Activated CD4-positive, alpha-beta memory T cell treated with anti-CD3 and anti-CD28 coated beads for 36 hours (primary cell): ENCODE data around the gene CYBC1. TPM values are rescaled to one million over a fixed set of nuclear protein-coding genes. Genes with fewer than 3 reads are reported as not detected.

Experiments used
- CTCF ChIA-PET: fragments of 350-600 bp; sonication (Branson Sonifier 250); formaldehyde crosslinking; loops from one replicate; lab custom pipeline; 2021; ENCODE audit warnings: antibody characterized with exemption, inconsistent platforms; lab: Charles Lee
- POLR2A ChIA-PET: fragments of 350-600 bp; sonication (Branson Sonifier 250); formaldehyde crosslinking; loops from one replicate; lab custom pipeline; 2021; ENCODE audit warnings: antibody characterized with exemption; lab: Charles Lee
- DNase-seq: peaks from one replicate; pipeline ENCODE4 v3.0.0-alpha.2; 2020
- H3K27ac Mint-ChIP-seq: one replicate; pipeline ENCODE4 v1.8.0; 2021; ENCODE audit warnings: mixed read lengths
- H3K27me3 Mint-ChIP-seq: one replicate; pipeline ENCODE4 v1.8.0; 2021; ENCODE audit warnings: mixed read lengths
- H3K36me3 Mint-ChIP-seq: one replicate; pipeline ENCODE4 v1.8.0; 2021; ENCODE audit warnings: mixed read lengths
- H3K4me1 Mint-ChIP-seq: one replicate; pipeline ENCODE4 v1.8.0; 2021; ENCODE audit warnings: low read depth, mixed read lengths
- H3K4me3 Mint-ChIP-seq: one replicate; pipeline ENCODE4 v1.8.0; 2021; ENCODE audit warnings: mild to moderate bottlenecking, mixed read lengths
- H3K9me3 Mint-ChIP-seq: one replicate; pipeline ENCODE4 v1.8.0; 2021; ENCODE audit warnings: mixed read lengths
- intact Hi-C: fragments of 100-400 bp; cut with micrococcal nuclease; formaldehyde crosslinking; loops from one replicate; pipeline ENCODE4 v1.15.1; 2023
- total RNA-seq, 2 experiments: library from RNA; stranded (reverse); gene quantifications; one replicate each; pipeline ENCODE4 v1.2.3, GENCODE V29; 2021

The CYBC1 gene
- total RNA-seq, 2 experiments from 2014 or later, result 333 to 343 TPM

DNA sequence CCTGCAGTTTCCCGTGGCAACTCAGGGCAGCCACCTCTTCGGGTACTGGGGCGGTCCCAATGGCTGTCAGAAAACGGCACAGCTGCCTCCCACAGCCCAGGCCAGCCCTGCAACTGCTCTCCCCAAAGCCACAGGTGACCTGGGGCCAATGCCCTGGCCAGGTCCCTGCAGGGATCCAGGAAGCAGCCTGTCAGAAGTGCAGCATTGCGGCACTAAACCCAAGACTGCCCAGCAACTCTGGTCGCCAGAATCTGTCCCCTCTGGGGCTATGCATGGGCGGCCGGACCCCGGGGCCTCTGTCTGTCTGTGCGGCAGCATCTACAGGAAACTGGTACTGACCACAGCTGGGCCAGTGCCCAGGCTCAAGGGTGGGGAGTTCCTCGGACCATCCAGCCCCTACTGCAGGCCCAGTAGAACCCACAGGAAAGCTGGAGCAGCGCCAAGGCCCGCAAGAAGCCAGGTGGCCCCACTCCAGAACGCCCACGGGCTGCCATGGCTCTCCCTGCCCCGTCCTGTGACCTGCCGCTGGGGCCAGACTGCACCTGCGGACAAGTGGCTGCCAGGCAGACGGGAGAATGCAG, 5.5 kb downstream of the CYBC1 start:
- Mint-ChIP-seq H3K4me1 (peaks cover 26% of the 10 kb centered on the region), H3K36me3 (peaks cover 51% of the 10 kb centered on the region), H3K9me3 (no peaks in the 10 kb centered on the region)

DNA sequence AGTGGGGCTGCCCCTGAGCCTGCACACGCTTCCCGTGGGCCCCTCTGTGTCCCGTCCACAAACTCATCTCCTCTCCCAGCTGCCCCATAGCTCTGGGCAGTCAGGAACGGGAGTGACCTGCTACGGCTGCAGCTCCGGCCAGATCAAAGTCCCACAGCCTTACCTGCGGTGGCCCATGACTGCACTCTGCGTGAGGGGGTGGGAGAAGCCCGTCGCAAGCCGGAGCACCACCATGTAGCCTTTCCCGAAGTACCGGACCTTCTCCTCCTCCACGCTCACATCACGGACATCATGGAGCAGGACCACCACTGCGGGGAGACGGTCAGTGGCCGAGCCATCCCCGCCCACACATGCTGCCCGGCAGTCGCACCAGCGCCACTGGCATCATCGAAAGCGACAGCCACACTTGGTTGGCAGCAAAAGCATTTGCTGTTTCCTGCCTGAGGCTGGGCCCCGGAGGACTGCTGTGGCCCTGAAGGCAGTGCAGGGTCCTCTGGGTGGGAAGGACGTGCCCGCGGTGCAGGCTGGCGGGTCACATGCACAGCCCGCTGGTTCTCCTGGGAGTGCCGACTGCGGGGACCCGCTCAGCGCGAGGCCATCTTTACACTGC, 6.2 kb downstream of the CYBC1 start:
- H3K36me3 Mint-ChIP-seq, result peaks cover 45% of the 10 kb centered on the region
- intact Hi-C loops, result no loop called here
- no peak overlapping the region for H3K4me3 Mint-ChIP-seq
- DNase-seq, result no peak
- peaks cover 26% of the 10 kb centered on the region for H3K4me1 Mint-ChIP-seq
- CTCF ChIA-PET, result no interaction called here
- no peaks in the 10 kb centered on the region for H3K27me3 Mint-ChIP-seq
- H3K9me3 Mint-ChIP-seq, result no peaks in the 10 kb centered on the region
- POLR2A ChIA-PET, result no interaction called here
- no peak overlapping the region for H3K27ac Mint-ChIP-seq

More for the DNA sequence above, 5.5 kb downstream of the CYBC1 start:
- intact Hi-C loops, result no loop called here
- H3K27me3 Mint-ChIP-seq, result no peaks in the 10 kb centered on the region
- no peak overlapping the region for H3K27ac Mint-ChIP-seq
- POLR2A ChIA-PET, result no interaction called here
- no peak for DNase-seq
- CTCF ChIA-PET, result no interaction called here
- no peak overlapping the region for H3K4me3 Mint-ChIP-seq

DNA sequence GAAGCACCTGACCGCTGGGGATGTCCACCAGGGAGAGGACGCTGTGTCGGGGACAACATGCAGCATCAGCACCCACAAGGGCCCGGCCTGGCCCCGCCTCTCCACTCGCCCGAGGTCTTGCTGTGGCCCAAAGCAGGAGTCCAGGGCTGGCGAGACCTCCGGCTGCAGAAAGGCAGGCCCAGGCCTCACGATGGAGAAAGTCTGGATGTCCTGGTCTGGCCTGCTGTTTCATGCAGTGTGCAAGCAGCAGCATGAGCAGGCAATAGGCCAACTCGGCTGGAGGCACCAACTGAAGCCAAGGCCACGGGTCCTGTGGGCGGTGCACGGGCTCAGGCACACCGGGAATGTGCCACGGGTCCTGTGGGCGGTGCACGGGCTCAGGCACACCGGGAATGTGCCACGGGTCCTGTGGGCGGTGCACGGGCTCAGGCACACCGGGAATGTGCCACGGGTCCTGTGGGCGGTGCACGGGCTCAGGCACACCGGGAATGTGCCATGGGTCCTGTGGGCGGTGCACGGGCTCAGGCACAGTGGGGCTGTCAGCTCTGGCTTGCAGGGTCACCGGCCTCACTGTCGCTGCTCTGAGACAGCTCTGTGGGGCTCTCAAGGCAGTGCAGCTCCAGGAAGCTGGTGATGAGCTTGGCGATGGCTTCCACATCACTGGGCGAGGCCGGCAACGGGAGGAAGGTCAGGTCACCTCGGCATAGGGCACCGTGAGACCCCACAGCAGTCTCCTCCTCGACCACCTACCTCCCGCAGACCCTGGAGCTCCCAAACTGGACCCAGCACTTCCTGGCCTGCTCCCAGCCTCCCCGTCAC, 6.9 kb downstream of the CYBC1 start:
- DNase-seq, result no peak
- Mint-ChIP-seq H3K9me3 (no peaks in the 10 kb centered on the region), H3K27ac (no peak overlapping the region), H3K4me3 (no peak overlapping the region), H3K4me1 (peaks cover 26% of the 10 kb centered on the region), H3K27me3 (no peaks in the 10 kb centered on the region), H3K36me3 (peaks cover 38% of the 10 kb centered on the region)
- ChIA-PET CTCF (interaction anchor here (0.6 kb wide), 1 partner anchor 45 kb away, joined by 4 read pairs; no protein-coding TSS in a partner anchor), POLR2A (no interaction called here)
- intact Hi-C loops, result no loop called here

DNA sequence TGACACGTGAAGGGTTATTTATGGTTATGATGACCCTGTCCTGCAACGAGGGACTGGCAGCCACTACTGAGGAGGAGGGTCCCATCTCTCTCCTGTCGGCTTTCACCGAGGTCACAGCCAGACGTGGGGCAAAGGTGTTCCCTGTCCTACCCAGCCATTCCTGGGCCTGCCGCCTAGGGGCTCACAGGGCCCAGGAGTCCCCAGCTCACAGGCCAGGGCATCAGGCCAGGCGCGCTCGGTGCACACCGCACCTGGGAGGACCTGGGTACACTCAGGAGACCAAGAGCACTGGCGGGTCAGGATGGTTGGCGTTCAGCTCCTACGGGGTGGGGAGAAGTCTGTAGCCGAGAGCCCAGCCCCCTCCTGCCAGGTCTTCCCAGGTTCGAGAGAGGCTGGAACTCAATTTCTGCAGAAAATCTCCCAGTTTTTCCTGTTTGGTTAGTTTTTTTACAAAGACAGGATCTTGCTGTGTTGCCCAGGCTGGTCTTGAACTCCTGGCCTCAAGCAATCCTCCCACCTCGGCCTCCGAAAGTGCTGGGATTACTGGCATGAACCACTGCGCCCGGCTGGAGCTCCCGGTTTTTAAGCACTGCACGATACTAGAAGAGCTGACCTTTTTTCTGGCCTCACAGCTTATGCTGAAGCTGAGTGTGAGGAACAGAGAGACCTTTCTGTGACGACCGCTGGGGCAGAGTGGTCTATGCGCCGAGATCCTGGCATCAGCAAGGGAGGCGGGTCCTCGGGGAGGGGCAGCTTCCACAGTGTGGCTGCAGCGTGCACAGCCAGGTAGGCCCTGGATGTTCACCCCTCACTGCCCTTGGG, 7.7 kb downstream of the CYBC1 start:
- no peaks in the 10 kb centered on the region for H3K27me3 Mint-ChIP-seq
- H3K36me3 Mint-ChIP-seq, result peaks cover 37% of the 10 kb centered on the region
- H3K4me3 Mint-ChIP-seq, result no peak overlapping the region
- intact Hi-C loops, result no loop called here
- ChIA-PET POLR2A (no interaction called here), CTCF (interaction anchor here (0.6 kb wide), 1 partner anchor 45 kb away, joined by 4 read pairs; no protein-coding TSS in a partner anchor)
- DNase-seq, result no peak
- H3K27ac Mint-ChIP-seq, result peak overlapping the region; percentile 28
- H3K9me3 Mint-ChIP-seq, result no peaks in the 10 kb centered on the region
- H3K4me1 Mint-ChIP-seq, result peaks cover 24% of the 10 kb centered on the region

DNA sequence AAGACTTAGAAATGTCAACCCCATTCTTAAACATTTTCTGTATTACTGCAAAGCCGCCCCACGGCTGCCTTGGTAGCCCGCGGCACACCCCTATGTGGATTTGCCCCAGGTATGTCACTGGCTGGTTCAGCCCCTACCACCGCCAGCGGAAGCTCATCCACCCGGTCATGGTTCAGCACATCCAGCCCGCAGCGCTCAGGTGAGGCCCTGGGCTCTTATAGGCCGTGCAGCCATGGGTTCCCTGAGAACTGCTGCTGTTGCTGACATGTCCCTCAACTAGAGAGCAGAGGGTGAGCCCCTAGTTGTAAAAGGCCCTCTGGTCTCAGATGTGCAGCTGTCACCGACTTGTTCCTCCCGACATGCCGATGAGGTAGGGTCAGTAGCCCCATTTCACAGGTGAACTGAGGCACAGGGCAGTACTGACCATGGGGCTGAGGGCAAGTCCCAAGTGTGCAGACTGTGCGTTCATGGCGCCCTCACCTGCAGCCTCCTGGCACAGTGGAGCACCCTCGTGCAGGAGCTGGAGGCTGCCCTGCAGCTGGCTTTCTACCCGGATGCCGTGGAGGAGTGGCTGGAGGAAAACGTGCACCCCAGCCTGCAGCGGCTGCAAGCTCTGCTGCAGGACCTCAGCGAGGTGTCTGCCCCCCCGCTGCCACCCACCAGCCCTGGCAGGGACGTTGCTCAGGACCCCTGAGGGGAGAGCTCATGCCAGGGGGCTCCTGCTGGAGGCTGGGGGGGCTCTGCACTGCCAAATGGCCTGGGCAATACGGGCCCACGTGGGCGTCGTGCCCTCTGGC, 8.7 kb downstream of the CYBC1 start:
- H3K27me3 Mint-ChIP-seq, result no peaks in the 10 kb centered on the region
- peaks cover 31% of the 10 kb centered on the region for H3K36me3 Mint-ChIP-seq
- intact Hi-C loops, result no loop called here
- ChIA-PET POLR2A (interaction anchor here (0.6 kb wide), 1 partner anchor 14 kb away, joined by 4 read pairs; no protein-coding TSS in a partner anchor), CTCF (no interaction called here)
- no peaks in the 10 kb centered on the region for H3K9me3 Mint-ChIP-seq
- no peak for DNase-seq
- H3K27ac Mint-ChIP-seq, result peak overlapping the region; percentile 49
- H3K4me1 Mint-ChIP-seq, result peaks cover 17% of the 10 kb centered on the region
- H3K4me3 Mint-ChIP-seq, result peak overlapping the region; percentile 8

DNA sequence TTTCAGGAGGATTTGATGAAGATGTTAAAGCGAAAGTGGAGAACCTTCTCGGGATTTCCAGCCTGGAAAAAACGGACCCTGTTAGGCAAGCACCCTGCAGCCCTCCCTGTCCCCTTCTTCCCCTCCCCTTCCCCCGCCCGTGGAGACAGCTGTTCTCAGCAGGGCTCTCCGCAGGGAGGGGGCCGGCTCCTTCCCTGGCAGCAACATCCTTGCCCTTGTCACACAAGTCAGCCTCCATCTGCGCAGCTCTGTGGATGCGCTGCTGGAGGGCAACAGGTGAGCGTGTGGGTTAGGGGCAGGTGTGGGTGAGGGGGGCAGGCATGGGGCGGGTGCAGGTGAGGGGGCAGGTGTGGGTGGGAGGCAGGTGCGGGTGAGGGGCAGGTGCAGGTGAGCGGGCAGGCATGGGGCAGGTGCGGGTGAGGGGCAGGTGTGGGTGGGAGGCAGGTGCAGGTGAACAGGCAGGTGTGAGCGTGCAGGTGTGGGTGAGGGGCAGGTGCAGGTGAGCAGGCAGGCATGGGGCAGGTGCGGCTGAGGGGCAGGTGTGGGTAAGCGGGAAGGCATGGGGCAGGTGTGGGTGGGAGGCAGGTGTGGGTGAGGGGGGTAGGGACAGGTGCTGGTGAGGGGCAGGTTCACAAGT, 9.4 kb downstream of the CYBC1 start:
- intact Hi-C loops, result no loop called here
- POLR2A ChIA-PET, result no interaction called here
- peak overlapping the region; percentile 23 for H3K27ac Mint-ChIP-seq
- H3K4me3 Mint-ChIP-seq, result peak overlapping the region; percentile 8
- no peaks in the 10 kb centered on the region for H3K9me3 Mint-ChIP-seq
- CTCF ChIA-PET, result no interaction called here
- peaks cover 9% of the 10 kb centered on the region for H3K4me1 Mint-ChIP-seq
- DNase-seq, result no peak
- H3K36me3 Mint-ChIP-seq, result peaks cover 24% of the 10 kb centered on the region
- H3K27me3 Mint-ChIP-seq, result no peaks in the 10 kb centered on the region

DNA sequence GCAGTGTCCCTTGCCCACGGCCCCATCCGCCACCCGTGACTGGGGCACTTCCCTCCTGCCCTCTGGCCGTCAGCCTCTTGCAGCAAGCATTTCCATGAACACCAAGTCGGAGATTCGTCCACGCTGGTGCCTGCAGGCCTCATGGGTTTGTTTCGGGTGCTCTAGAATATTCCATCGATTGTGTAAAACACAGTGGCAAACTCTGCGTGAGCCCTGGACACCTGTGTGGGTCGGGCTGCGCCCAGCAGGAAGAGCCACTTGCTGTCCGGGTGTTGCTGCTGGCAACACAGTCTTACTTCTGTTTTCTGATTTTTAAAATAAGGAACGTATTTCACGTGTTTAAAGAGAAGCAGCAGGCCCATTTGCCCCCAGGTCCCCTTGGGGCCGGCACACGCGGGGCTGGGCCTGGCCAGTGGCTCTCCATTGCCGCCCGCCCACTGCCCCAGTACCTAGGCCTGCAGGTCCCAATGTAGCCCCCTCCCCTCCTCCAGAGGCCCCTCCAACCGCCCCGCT, 10.0 kb downstream of the CYBC1 start:
- ChIA-PET POLR2A (no interaction called here), CTCF (no interaction called here)
- Mint-ChIP-seq H3K27me3 (no peaks in the 10 kb centered on the region), H3K36me3 (peaks cover 18% of the 10 kb centered on the region), H3K27ac (peak overlapping the region; percentile 42), H3K4me3 (peak overlapping the region; percentile 9), H3K4me1 (peaks cover 5% of the 10 kb centered on the region), H3K9me3 (no peaks in the 10 kb centered on the region)
- intact Hi-C loops, result no loop called here
- DNase-seq, result no peak

DNA sequence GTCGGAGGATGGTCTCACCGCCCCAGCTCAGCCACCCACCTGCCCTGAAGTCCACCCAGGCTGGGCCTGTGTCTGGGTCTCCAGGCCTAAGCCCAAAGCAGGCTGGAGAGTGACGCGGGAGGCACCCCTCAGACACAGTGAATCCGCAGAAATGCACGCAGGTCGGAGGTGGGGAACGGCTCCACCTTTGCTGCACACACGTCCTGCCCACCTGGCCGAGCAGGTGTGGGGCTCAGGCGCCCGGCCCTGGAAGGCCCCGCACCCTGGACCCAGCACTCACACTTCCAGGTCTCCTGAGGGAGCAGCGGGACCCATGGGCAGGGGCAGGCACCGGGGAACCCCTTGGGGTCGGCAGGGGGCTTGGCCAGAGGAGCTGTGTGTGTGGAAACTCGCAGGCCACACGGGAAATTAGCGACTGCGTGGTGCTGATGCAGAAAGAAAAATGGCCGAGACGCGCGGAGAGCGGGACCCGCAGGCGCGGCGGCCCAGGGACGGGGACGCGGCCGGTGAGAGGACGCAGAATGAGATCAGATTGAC, 10.7 kb downstream of the CYBC1 start:
- no peak for DNase-seq
- no peaks in the 10 kb centered on the region for H3K27me3 Mint-ChIP-seq
- ChIA-PET POLR2A (no interaction called here), CTCF (no interaction called here)
- peaks cover 5% of the 10 kb centered on the region for H3K4me1 Mint-ChIP-seq
- no peak overlapping the region for H3K27ac Mint-ChIP-seq
- no peak overlapping the region for H3K4me3 Mint-ChIP-seq
- intact Hi-C loops, result no loop called here
- H3K9me3 Mint-ChIP-seq, result no peaks in the 10 kb centered on the region
- peaks cover 18% of the 10 kb centered on the region for H3K36me3 Mint-ChIP-seq

DNA sequence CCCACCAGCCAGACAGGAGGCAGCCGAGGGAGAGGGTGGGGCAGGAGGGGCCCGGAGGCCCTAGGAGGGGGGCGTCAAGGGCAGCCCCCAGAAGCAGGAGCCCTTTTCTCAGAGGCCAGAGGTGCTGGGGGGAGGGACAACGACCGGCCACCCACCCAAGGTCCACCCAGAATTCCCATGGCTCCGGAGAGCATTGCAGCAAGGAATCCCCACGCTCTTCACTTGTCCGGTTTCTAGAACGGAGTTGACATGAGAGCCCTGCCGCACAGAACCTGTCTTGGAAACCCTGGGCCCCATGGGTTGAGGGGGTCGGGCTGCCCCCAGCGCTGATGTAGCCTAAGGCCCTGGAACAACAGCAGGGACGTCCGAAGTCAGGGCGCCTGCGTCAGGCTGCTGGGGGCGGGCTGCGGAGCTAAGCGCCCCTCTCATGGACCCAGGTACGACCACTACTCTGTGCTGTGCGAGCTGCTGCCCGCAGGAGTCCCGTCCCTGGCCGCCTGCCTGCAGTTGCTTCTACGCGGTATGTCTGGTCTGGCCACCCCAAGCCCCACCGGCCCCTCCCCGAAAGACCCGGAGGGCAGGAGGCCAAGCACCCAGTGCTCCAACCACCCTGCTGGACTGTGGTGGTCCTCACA, 11.2 kb downstream of the CYBC1 start:
- ChIA-PET CTCF (interaction anchor here (1.0 kb wide), 1 partner anchor 115 kb away, joined by 4 read pairs; no protein-coding TSS in a partner anchor), POLR2A (interaction anchor here (2.5 kb wide), 1 partner anchor 10 kb away, joined by 13 read pairs; no protein-coding TSS in a partner anchor)
- Mint-ChIP-seq H3K27ac (no peak overlapping the region), H3K4me3 (no peak overlapping the region), H3K9me3 (no peaks in the 10 kb centered on the region), H3K27me3 (no peaks in the 10 kb centered on the region), H3K36me3 (peaks cover 16% of the 10 kb centered on the region), H3K4me1 (peaks cover 7% of the 10 kb centered on the region)
- intact Hi-C loops, result no loop called here
- no peak for DNase-seq
